ENCODE measurements around the gene SNX24. TPM values are rescaled to one million over a fixed set of nuclear protein-coding genes. Genes with fewer than 3 reads are reported as not detected.

SNX24 gene
- total and polyA plus RNA-seq, 2 donors (not counting 1 experiment from before 2014, with no cell fraction given), result 13.4 to 22.3 TPM

DNA sequence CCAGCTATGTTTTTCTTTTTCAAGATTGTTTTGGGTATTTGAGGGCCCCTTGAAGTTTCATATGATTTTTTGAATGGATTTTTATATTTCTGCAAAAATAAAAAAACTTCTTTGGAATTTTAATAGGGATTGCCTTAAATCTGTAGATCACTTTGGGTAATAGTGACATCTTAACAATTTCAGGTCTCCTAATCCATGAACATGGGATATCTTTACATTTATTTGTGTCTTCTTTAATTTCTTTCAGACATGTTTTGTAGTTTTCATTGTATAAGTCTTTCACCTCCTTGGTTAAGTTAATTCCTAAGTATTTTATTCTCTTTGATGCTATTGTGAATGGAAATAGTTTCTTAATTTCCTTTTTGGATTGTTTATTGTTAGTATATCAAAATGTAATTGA, 112.0 kb downstream of the SNX24 start:
- no peak overlapping the region for H3K27ac ChIP-seq (ENCODE audit: insufficient read depth, low read length)
- no peak overlapping the region for H2AFZ ChIP-seq (ENCODE audit: low read length)
- H3K27me3 ChIP-seq (ENCODE audit: control insufficient read depth, insufficient read depth, low read length), result no peaks in the 10 kb centered on the region
- H3K4me1 ChIP-seq (ENCODE audit: control insufficient read depth, extremely low read depth, insufficient read depth, low read length), result no peaks in the 10 kb centered on the region
- no peaks in the 10 kb centered on the region for H4K20me1 ChIP-seq (ENCODE audit: control insufficient read depth, extremely low read depth, insufficient read depth, low read length)
- H3K36me3 ChIP-seq (ENCODE audit: control insufficient read depth, insufficient read depth, low read length), result no peaks in the 10 kb centered on the region
- H3K9me3 ChIP-seq (ENCODE audit: control insufficient read depth, insufficient read depth, low read depth, low read length), result no peaks in the 10 kb centered on the region
- no peak for DNase-seq (ENCODE audit: low read depth in 2 of 2)
- no peak overlapping the region for H3K4me3 ChIP-seq (replicated peaks in 1 of 4; ENCODE audit: control extremely low read depth in 1 of 4, insufficient read depth in 1 of 4, low read depth in 3 of 4, low read length in 4 of 4)
- H3K9ac ChIP-seq (ENCODE audit: insufficient read depth, low read length), result no peak overlapping the region
- no peak overlapping the region for H3K4me2 ChIP-seq (ENCODE audit: extremely low read depth, insufficient read depth, low read length)
- no peaks in the 10 kb centered on the region for H3K79me2 ChIP-seq (ENCODE audit: control insufficient read depth, insufficient read depth, low read length)
- TF ChIP-seq CTCF (conservative IDR thresholded peaks at IDR 0.05 in 1 of 2, IDR thresholded peaks at IDR 0.05 in 1 of 2; ENCODE audit: low read depth in 1 of 2, low read length in 2 of 2), result no peak
- no peak for TF ChIP-seq EZH2 (IDR thresholded peaks at IDR 0.05; ENCODE audit: low read length, missing control alignments)

DNA sequence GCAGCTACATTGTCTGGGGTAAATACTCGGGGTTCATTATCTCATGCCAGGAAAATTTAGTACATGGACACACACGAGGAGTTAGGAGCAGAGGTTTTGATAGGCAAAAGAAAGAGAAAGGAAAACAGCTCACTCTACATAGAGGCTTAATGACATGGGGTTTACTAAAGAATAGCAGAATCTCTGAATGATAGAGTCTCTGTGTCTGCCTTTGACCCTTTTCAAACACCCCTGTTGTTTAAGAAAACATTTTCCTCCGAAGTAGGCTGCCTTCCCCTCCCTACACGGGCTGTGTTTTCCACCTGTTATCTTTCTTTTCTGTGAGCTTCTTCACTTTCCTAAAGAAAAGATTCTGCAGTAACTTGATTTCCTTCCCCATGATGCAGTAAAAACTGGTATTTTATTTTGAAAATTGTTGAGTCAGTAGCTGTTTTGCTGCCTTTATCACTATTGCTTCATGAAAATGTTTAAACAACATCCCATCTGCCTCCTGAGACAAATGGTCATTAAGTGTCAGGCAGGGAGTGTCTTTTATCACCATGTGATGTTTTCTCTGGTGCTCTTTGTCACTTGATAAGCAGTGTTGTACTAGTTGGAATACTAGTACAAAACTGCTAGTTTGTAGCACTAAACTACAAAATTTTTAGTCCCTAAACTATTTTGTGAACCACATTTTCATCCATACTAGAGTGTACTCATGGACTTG, 114.5 kb downstream of the SNX24 start:
- no peak overlapping the region for H3K4me2 ChIP-seq (ENCODE audit: extremely low read depth, insufficient read depth, low read length)
- no peak overlapping the region for H3K4me3 ChIP-seq (replicated peaks in 1 of 4; ENCODE audit: control extremely low read depth in 1 of 4, insufficient read depth in 1 of 4, low read depth in 3 of 4, low read length in 4 of 4)
- H3K27ac ChIP-seq (ENCODE audit: insufficient read depth, low read length), result no peak overlapping the region
- TF ChIP-seq CTCF (conservative IDR thresholded peaks at IDR 0.05 in 1 of 2, IDR thresholded peaks at IDR 0.05 in 1 of 2; ENCODE audit: low read depth in 1 of 2, low read length in 2 of 2), result no peak
- no peak for TF ChIP-seq EZH2 (IDR thresholded peaks at IDR 0.05; ENCODE audit: low read length, missing control alignments)
- H4K20me1 ChIP-seq (ENCODE audit: control insufficient read depth, extremely low read depth, insufficient read depth, low read length), result no peaks in the 10 kb centered on the region
- no peaks in the 10 kb centered on the region for H3K27me3 ChIP-seq (ENCODE audit: control insufficient read depth, insufficient read depth, low read length)
- no peaks in the 10 kb centered on the region for H3K79me2 ChIP-seq (ENCODE audit: control insufficient read depth, insufficient read depth, low read length)
- DNase-seq (ENCODE audit: low read depth in 2 of 2), result no peak
- H3K9me3 ChIP-seq (ENCODE audit: control insufficient read depth, insufficient read depth, low read depth, low read length), result no peaks in the 10 kb centered on the region
- no peak overlapping the region for H2AFZ ChIP-seq (ENCODE audit: low read length)
- H3K9ac ChIP-seq (ENCODE audit: insufficient read depth, low read length), result no peak overlapping the region
- no peaks in the 10 kb centered on the region for H3K4me1 ChIP-seq (ENCODE audit: control insufficient read depth, extremely low read depth, insufficient read depth, low read length)
- no peaks in the 10 kb centered on the region for H3K36me3 ChIP-seq (ENCODE audit: control insufficient read depth, insufficient read depth, low read length)

DNA sequence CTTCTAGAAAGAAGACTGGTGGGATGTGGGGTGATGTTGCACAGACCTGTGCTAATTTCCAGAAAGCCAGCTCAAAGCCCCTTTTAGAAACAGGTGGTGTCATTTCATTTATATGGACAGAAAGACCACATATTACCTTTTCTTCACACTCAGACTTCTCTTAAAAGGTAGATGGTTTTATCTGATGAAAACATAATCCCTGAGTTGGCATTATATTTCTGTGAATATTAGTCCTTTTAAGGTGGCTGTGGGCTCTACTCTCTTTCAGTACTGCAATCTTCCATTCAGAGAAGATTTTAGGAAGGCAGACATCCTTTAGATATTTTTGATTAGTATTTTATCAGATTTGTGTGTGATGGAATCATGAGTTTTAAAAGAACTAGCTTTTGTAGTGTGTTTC, 117.9 kb downstream of the SNX24 start:
- Histone ChIP-seq H3K27me3 (ENCODE audit: control insufficient read depth, insufficient read depth, low read length) (no peaks in the 10 kb centered on the region), H3K9me3 (ENCODE audit: control insufficient read depth, insufficient read depth, low read depth, low read length) (no peaks in the 10 kb centered on the region), H3K36me3 (ENCODE audit: control insufficient read depth, insufficient read depth, low read length) (no peaks in the 10 kb centered on the region), H3K79me2 (ENCODE audit: control insufficient read depth, insufficient read depth, low read length) (no peaks in the 10 kb centered on the region), H4K20me1 (ENCODE audit: control insufficient read depth, extremely low read depth, insufficient read depth, low read length) (no peaks in the 10 kb centered on the region), H3K4me1 (ENCODE audit: control insufficient read depth, extremely low read depth, insufficient read depth, low read length) (no peaks in the 10 kb centered on the region), H2AFZ (ENCODE audit: low read length) (no peak overlapping the region), H3K4me2 (ENCODE audit: extremely low read depth, insufficient read depth, low read length) (no peak overlapping the region), H3K27ac (ENCODE audit: insufficient read depth, low read length) (no peak overlapping the region), H3K9ac (ENCODE audit: insufficient read depth, low read length) (no peak overlapping the region), H3K4me3 (replicated peaks in 1 of 4; ENCODE audit: control extremely low read depth in 1 of 4, insufficient read depth in 1 of 4, low read depth in 3 of 4, low read length in 4 of 4) (no peak overlapping the region)
- TF ChIP-seq EZH2 (IDR thresholded peaks at IDR 0.05; ENCODE audit: low read length, missing control alignments), result no peak
- TF ChIP-seq CTCF (conservative IDR thresholded peaks at IDR 0.05 in 1 of 2, IDR thresholded peaks at IDR 0.05 in 1 of 2; ENCODE audit: low read depth in 1 of 2, low read length in 2 of 2), result no peak
- no peak for DNase-seq (ENCODE audit: low read depth in 2 of 2)
